ENCODE data around the gene MAPK9. TPM values are rescaled to one million over a fixed set of nuclear protein-coding genes. Genes with fewer than 3 reads are reported as not detected.

Gene MAPK9
- total RNA-seq, 4 donors from 2014 or later = 18.3 to 27.0 (median 23.9) TPM

DNA sequence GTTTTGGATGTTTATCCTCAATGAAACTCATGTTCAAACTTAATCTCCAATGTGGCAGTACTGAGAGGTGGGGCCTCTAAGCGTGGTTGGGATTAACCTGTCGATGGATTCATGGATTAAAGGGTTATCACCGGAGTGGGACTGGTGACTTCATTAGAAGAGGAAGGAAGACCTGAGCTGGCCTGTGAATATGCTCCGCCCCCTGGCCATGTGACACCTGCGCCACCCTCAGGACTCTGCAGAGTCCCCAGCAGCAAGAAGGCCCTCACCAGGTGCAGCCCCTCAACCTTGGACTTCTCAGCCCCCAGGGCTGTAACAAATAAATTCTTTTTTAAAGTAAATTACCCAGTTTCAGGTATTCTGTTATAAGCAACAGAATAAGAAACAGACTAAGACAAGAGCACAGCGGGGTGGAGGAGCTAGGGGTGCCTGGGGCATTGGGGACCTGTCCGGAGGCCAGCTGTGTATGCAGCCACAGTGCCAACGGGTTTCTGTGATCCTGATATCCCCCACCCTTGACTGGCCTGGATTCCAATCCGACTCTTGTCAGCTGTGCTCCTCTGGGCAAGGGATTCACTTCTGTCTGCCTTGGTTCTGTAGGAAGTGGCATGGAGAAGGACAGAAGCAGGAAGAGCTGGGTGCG lies 3.2 kb upstream of the MAPK9 start:
- intact Hi-C loops (cut with DNase I; ENCODE audit: low total_unique reads) = loop anchor here (5.0 kb wide), 1 partner anchor 517 kb away; no protein-coding TSS in a partner anchor

DNA sequence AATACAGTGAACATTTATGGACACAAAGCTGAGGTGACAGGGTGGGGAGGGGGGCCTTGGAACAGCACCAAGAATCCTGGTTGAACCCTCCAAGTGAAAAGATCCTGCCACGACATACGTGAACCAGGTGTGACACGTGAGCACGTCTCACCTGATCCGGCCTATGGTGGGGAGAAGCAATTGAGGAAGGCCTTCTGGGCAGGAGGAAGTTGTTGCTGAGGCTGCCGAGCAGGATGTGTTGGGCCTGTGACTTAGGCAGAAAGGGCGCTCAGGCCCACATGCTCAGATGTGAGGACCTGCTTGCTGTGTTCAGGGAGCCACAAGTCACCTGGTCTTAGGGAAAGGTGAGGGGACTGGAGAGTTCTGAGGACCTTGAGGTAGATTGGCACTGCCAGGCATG lies 2.5 kb upstream of the MAPK9 start:
- intact Hi-C loops (cut with DNase I; ENCODE audit: low total_unique reads) = loop anchor here (5.0 kb wide), 1 partner anchor 518 kb away; no protein-coding TSS in a partner anchor
- DNase-seq (no peak), ATAC-seq (no peak)
- H3K4me1 ChIP-seq = peaks cover 15% of the 10 kb centered on the region in 2 donors
- no peaks in the 10 kb centered on the region for H3K27me3 ChIP-seq
- TF ChIP-seq, protein P1, sequence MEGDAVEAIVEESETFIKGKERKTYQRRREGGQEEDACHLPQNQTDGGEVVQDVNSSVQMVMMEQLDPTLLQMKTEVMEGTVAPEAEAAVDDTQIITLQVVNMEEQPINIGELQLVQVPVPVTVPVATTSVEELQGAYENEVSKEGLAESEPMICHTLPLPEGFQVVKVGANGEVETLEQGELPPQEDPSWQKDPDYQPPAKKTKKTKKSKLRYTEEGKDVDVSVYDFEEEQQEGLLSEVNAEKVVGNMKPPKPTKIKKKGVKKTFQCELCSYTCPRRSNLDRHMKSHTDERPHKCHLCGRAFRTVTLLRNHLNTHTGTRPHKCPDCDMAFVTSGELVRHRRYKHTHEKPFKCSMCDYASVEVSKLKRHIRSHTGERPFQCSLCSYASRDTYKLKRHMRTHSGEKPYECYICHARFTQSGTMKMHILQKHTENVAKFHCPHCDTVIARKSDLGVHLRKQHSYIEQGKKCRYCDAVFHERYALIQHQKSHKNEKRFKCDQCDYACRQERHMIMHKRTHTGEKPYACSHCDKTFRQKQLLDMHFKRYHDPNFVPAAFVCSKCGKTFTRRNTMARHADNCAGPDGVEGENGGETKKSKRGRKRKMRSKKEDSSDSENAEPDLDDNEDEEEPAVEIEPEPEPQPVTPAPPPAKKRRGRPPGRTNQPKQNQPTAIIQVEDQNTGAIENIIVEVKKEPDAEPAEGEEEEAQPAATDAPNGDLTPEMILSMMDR (IDR thresholded peaks at IDR 0.05 in 4 of 5, conservative IDR thresholded peaks at IDR 0.05 in 1 of 5) = no peak
- no peak for TF ChIP-seq POLR2A (IDR thresholded peaks at IDR 0.05)
- no peaks in the 10 kb centered on the region for H3K9me3 ChIP-seq
- no peaks in the 10 kb centered on the region for H3K36me3 ChIP-seq
- H3K27ac ChIP-seq = no peak overlapping the region
- H3K4me3 ChIP-seq = no peak overlapping the region
- in situ Hi-C loops (cut with MboI; ENCODE audit: low sequenced_read_pairs in 4 of 4) = loop anchor here in 2 of 4 donors (10.0 kb wide), 2 partner anchors 170 to 180 kb away; no protein-coding TSS in a partner anchor

More for the DNA sequence above, 3.2 kb upstream of the MAPK9 start:
- Histone ChIP-seq H3K9me3 (no peaks in the 10 kb centered on the region), H3K27me3 (no peaks in the 10 kb centered on the region), H3K27ac (no peak overlapping the region), H3K36me3 (no peaks in the 10 kb centered on the region), H3K4me1 (peaks cover 15% of the 10 kb centered on the region in 2 donors), H3K4me3 (no peak overlapping the region)
- TF ChIP-seq, protein P1 (IDR thresholded peaks at IDR 0.05 in 4 of 5, conservative IDR thresholded peaks at IDR 0.05 in 1 of 5) = no peak
- no peak for TF ChIP-seq POLR2A (IDR thresholded peaks at IDR 0.05)
- ATAC-seq (no peak), DNase-seq (no peak)
- in situ Hi-C loops (cut with MboI; ENCODE audit: low sequenced_read_pairs in 4 of 4) = loop anchor here in 2 of 4 donors (10.0 kb wide), 2 partner anchors 170 to 180 kb away; no protein-coding TSS in a partner anchor

- peak overlapping the region; percentile 19 to 81 (median 54) for H3K27ac ChIP-seq
- ATAC-seq (peak; percentile 45 to 59), DNase-seq (no peak)
- no peak for TF ChIP-seq POLR2A (IDR thresholded peaks at IDR 0.05)
- TF ChIP-seq, protein P1 (IDR thresholded peaks at IDR 0.05 in 4 of 5, conservative IDR thresholded peaks at IDR 0.05 in 1 of 5) = peak in 1 of 5 experiments; percentile 19
- H3K4me1 ChIP-seq = peaks cover 15% of the 10 kb centered on the region in 2 donors
- peak overlapping the region; percentile 56 to 91 (median 70) for H3K4me3 ChIP-seq
- no peaks in the 10 kb centered on the region for H3K27me3 ChIP-seq
- in situ Hi-C loops (cut with MboI; ENCODE audit: low sequenced_read_pairs in 4 of 4) (loop anchor here in 2 of 4 donors (10.0 kb wide), 2 partner anchors 173 to 183 kb away; no protein-coding TSS in a partner anchor), intact Hi-C loops (cut with DNase I; ENCODE audit: low total_unique reads) (loop anchor here (5.0 kb wide), 1 partner anchor 521 kb away; no protein-coding TSS in a partner anchor)
- no peaks in the 10 kb centered on the region for H3K9me3 ChIP-seq
- H3K36me3 ChIP-seq = no peaks in the 10 kb centered on the region
These were observed 496 bp downstream of the MAPK9 start for GRCh38 chr5:180291234-180291940.

GRCh38 chr5:180290568-180291233 lies 1.2 kb downstream of the MAPK9 start:
- Histone ChIP-seq H3K27me3 (no peaks in the 10 kb centered on the region), H3K9me3 (no peaks in the 10 kb centered on the region), H3K4me3 (peak overlapping the region; percentile 56 to 91 (median 70)), H3K36me3 (no peaks in the 10 kb centered on the region), H3K4me1 (peaks cover 15% of the 10 kb centered on the region in 2 donors), H3K27ac (peak overlapping the region in 2 of 4 donors; percentile 19 to 81)
- TF ChIP-seq POLR2A (IDR thresholded peaks at IDR 0.05) = no peak
- TF ChIP-seq, protein P1 (IDR thresholded peaks at IDR 0.05 in 4 of 5, conservative IDR thresholded peaks at IDR 0.05 in 1 of 5) = no peak
- ATAC-seq (no peak), DNase-seq (no peak)
- intact Hi-C loops (cut with DNase I; ENCODE audit: low total_unique reads) (loop anchor here (5.0 kb wide), 1 partner anchor 522 kb away; no protein-coding TSS in a partner anchor), in situ Hi-C loops (cut with MboI; ENCODE audit: low sequenced_read_pairs in 4 of 4) (loop anchor here in 2 of 4 donors (10.0 kb wide), 2 partner anchors 174 to 184 kb away; no protein-coding TSS in a partner anchor)

Data from gastrocnemius medialis (tissue), 4 donors.